Fibroblast of villous mesenchyme (primary cell): ENCODE measurements around the gene SLC35F4. TPM values are rescaled to one million over a fixed set of nuclear protein-coding genes. Genes with fewer than 3 reads are reported as not detected.

Experiments
- DNase-seq: peaks from one replicate; pipeline ENCODE4 v3.0.0-alpha.2; 2010; ENCODE audit warnings: low read depth
- H3K4me3 ChIP-seq: 2 replicates; pipeline ENCODE4 v1.5.1; 2011; ENCODE audit warnings: low read depth, mild to moderate bottlenecking, low read length
- CTCF ChIP-seq: IDR thresholded peaks from 2 replicates; pipeline ENCODE4 v1.5.1; 2012; ENCODE audit warnings: low read depth, mild to moderate bottlenecking, low read length; ENCODE audit not compliant: insufficient read depth
- total RNA-seq: library from RNA; depleted of rRNA; stranded (reverse); fragments of >200 nt; gene quantifications from 2 replicates; pipeline ENCODE4 v1.2.3, GENCODE V29; 2012

Gene SLC35F4
- total RNA-seq, 1 donor: not detected

GRCh38 chr14:57634335-57634734 lies 231.6 kb downstream of the SLC35F4 start:
- no peak for TF ChIP-seq CTCF
- no peak overlapping the region for H3K4me3 ChIP-seq
- no peak for DNase-seq

DNA sequence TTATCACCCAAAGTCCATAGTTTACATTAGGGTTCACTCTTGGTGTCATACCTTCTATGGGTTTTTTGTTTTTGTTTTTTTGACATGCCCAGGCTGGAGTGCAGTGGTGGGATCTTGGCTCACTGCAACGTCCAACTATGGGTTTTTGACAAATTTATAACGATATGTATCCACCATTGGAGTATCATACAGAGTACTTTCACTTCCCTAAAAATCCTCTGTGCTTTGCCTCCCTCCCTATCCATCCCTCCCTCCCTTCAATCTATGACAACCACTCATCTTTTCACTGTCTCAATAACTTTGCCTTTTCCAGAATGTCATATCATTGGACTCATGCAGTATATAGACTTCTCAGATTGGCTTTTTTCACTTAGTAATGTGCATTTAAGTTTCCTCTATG lies 233.2 kb downstream of the SLC35F4 start:
- DNase-seq: no peak
- no peak for TF ChIP-seq CTCF
- H3K4me3 ChIP-seq: no peak overlapping the region

DNA sequence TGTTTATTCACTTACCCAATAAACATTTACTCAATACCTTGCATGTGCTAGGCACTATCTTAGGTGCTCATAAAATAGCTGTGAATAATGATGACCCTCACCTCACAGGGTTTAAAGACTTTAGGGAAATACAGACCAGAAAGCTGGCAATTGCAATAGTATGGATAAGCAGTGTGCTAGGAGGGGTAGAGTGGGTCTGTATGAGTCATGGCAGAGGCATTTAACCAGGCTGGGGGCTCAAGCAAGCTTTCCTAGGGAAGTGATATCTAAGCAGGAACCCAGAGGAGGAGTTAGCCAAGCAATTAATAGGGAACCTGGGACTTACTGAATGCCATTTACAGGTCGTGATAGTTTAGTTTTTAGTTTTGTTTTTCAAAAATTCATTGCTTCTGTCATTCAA lies 248.4 kb downstream of the SLC35F4 start:
- no peak for DNase-seq
- TF ChIP-seq CTCF: no peak
- no peak overlapping the region for H3K4me3 ChIP-seq

DNA sequence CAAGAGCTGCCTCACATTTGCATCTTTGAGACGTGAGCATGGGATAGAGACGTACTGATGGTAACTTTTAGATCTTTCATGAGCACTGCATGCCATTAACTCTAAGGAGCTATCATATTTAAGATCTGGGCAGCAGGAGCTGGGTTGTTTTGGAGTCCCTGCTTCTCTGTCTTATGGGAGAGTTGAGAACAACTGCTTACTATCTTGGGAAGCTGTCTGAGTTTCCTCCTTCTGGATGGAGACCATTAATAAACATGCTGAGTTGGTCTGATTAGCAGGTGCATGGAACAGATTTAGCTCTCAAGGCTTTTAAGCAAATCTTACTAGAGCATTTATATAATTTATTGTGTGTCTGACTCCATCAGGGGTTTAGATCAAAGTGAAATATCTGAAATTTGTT lies 252.9 kb downstream of the SLC35F4 start:
- no peak overlapping the region for H3K4me3 ChIP-seq
- no peak for DNase-seq
- no peak for TF ChIP-seq CTCF

DNA sequence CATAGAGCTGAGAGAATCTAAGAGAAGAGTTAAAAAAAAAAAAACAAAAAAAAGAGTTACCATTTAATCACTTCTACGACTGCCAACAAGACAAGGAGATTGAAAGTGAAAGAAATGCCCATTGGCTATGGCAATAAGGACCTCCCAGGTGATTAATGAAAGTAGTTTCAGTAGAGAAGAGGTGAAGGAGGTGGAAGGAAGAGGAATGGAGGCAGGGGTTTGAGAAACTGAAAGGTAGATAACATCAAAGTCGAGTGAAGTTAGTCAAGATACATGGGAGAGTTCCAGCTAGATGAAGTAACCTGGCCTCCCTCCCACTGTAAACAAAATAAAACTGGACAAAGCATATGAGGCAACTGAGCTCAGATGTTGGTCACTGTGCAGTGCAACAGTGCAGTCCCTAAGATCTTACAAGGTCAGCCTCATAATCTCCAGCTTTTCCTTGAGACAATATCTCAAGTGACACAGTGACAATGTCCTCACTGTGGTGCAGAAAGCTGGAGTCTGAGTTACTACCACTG lies 254.3 kb downstream of the SLC35F4 start:
- H3K4me3 ChIP-seq: no peak overlapping the region
- DNase-seq: peak; percentile 2
- TF ChIP-seq CTCF: no peak

GRCh38 chr14:57610631-57611030 lies 255.3 kb downstream of the SLC35F4 start:
- no peak for DNase-seq
- TF ChIP-seq CTCF: no peak
- no peak overlapping the region for H3K4me3 ChIP-seq
